Adrenal gland (tissue), 5 donors: ENCODE data around the gene MRM1.

Experiments
- POLR2A ChIP-seq, 2 donors: fragments of 450-650 bp; IDR thresholded peaks; one replicate each; pipeline ENCODE4 v1.6.1; 2017; ENCODE audit warnings: antibody characterized with exemption in 2 of 2, mild to moderate bottlenecking in 2 of 2, moderate library complexity in 1 of 2
- TF ChIP-seq, protein P1 (sequence below), 6 experiments: fragments of 450-650 bp in 4 of 6; fragments of 200-600 bp in 2 of 6; sonication (generic) in 1 of 6; IDR thresholded peaks; 1 replicate in 5 of 6; 2 replicates in 1 of 6; pipeline versions ENCODE4 v1.5.1 to v1.8.0; 2016 to 2021; ENCODE audit warnings: antibody characterized with exemption in 6 of 6, mild to moderate bottlenecking in 2 of 6, moderate library complexity in 1 of 6
- donor health status: DM: no; HTN: no; CAD: no.

DNA sequence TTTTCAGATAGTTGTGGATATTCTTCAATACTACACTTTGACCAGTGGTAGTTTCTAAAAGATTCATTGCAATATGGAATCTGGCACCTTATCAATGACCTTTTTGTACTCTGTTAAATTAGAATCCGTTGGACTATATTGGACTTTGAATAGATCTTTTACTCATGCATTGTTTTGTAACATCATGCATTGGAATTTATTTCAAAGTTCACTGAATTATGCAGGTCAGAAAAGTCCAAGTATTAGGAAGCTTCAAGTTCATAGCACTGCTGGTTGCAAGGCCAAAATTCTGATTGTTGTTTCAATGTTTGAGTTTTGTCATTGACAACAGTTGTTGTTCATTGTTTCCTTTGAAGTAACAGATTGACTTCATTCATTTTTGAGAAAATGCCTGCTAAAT lies 17.6 kb upstream of the MRM1 start:
- TF ChIP-seq, protein P1, sequence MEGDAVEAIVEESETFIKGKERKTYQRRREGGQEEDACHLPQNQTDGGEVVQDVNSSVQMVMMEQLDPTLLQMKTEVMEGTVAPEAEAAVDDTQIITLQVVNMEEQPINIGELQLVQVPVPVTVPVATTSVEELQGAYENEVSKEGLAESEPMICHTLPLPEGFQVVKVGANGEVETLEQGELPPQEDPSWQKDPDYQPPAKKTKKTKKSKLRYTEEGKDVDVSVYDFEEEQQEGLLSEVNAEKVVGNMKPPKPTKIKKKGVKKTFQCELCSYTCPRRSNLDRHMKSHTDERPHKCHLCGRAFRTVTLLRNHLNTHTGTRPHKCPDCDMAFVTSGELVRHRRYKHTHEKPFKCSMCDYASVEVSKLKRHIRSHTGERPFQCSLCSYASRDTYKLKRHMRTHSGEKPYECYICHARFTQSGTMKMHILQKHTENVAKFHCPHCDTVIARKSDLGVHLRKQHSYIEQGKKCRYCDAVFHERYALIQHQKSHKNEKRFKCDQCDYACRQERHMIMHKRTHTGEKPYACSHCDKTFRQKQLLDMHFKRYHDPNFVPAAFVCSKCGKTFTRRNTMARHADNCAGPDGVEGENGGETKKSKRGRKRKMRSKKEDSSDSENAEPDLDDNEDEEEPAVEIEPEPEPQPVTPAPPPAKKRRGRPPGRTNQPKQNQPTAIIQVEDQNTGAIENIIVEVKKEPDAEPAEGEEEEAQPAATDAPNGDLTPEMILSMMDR (IDR thresholded peaks at IDR 0.05): no peak
- no peak for TF ChIP-seq POLR2A (IDR thresholded peaks at IDR 0.05)
